ENCODE data around the gene ZNF593OS. TPM values are rescaled to one million over a fixed set of nuclear protein-coding genes. Genes with fewer than 3 reads are reported as not detected.

Gene ZNF593OS
- total and polyA plus RNA-seq, 2 of the 8 experiments (the other 6 are each of a cell fraction or from before 2014, with no cell fraction given): not detected

GRCh38 chr1:26129778-26130177 is 41.9 kb downstream of the ZNF593OS start:
- H2BK5ac ChIP-seq (ENCODE audit: low read depth, low read length): no peak overlapping the region
- POLR2A ChIA-PET (ENCODE audit: partially characterized antibody): no interaction called here
- H4K20me1 ChIP-seq (replicated peaks in 1 of 2; ENCODE audit: control insufficient read depth in 1 of 2, insufficient read depth in 2 of 2, low read length in 2 of 2): no peaks in the 10 kb centered on the region

More at GRCh38 chr1:26129778-26130177, 41.9 kb downstream of the ZNF593OS start:
- Histone ChIP-seq H3K4me2 (ENCODE audit: insufficient read depth in 1 of 2, low read depth in 2 of 2, low read length in 2 of 2) (no peak overlapping the region), H4K91ac (replicated peaks; ENCODE audit: insufficient read length, low read length) (no peak overlapping the region), H3K36me3 (ENCODE audit: control insufficient read depth in 2 of 4, insufficient read depth in 4 of 4, low read length in 3 of 4) (no peaks in the 10 kb centered on the region), H4K8ac (ENCODE audit: extremely low read depth, insufficient read depth, low read length) (no peak overlapping the region), H3K79me1 (ENCODE audit: low read depth, low read length) (no peaks in the 10 kb centered on the region), H4K5ac (ENCODE audit: insufficient read length, low read depth, low read length) (no peak overlapping the region), H3K23ac (ENCODE audit: insufficient read length) (no peak overlapping the region), H3K18ac (ENCODE audit: extremely low read depth, low read length) (no peak overlapping the region), H3K79me2 (ENCODE audit: control insufficient read depth in 1 of 2, insufficient read depth in 2 of 2, low read length in 2 of 2) (no peaks in the 10 kb centered on the region), H3K4me3 (ENCODE audit: extremely low read depth in 1 of 4, insufficient read depth in 2 of 4, low read depth in 3 of 4, low read length in 4 of 4) (no peak overlapping the region), H2BK15ac (ENCODE audit: low read length) (no peak overlapping the region), H3K56ac (replicated peaks; ENCODE audit: insufficient read length, low read depth, low read length) (no peak overlapping the region), H2AK5ac (ENCODE audit: low read depth, low read length) (no peak overlapping the region), H3K14ac (ENCODE audit: insufficient read length) (no peak overlapping the region), H3K27me3 (replicated peaks in 1 of 4; ENCODE audit: control insufficient read depth in 3 of 4, extremely low read depth in 1 of 4, insufficient read depth in 3 of 4, low read length in 3 of 4) (no peaks in the 10 kb centered on the region), H2AFZ (ENCODE audit: low read length) (no peak overlapping the region), H3K9me3 (ENCODE audit: insufficient read depth in 2 of 2, low read depth in 1 of 2, low read length in 1 of 2) (no peaks in the 10 kb centered on the region), H3K23me2 (ENCODE audit: low read depth, low read length) (no peaks in the 10 kb centered on the region; the same call in 1 of the 2 replicates), H3K9ac (replicated peaks in 1 of 4; ENCODE audit: extremely low read depth in 1 of 4, low read depth in 3 of 4, low read length in 3 of 4) (no peak overlapping the region), H2BK20ac (ENCODE audit: low read length) (no peak overlapping the region), H3K4ac (replicated peaks; ENCODE audit: insufficient read length, low read depth, low read length) (no peak overlapping the region), H3K4me1 (replicated peaks in 1 of 4; ENCODE audit: control insufficient read depth in 3 of 4, insufficient read depth in 4 of 4, low read length in 3 of 4) (no peaks in the 10 kb centered on the region), H2BK120ac (replicated peaks; ENCODE audit: low read depth, low read length) (no peak overlapping the region), H2BK12ac (ENCODE audit: low read depth, low read length) (no peak overlapping the region), H3K27ac (ENCODE audit: low read depth, low read length) (no peak overlapping the region)
- CTCF ChIA-PET (ENCODE audit: partially characterized antibody): interaction anchor here (0.7 to 1.4 kb wide), 5 partner anchors 13 to 188 kb away, joined by 3 to 14 read pairs (median 3); partner anchors contain the start of gene CD52
- 87% methylated on average over 4 of the region's 4 CpGs; no CpG with 5 or more reads in 1 of the 2 experiments for WGBS, 2 experiments (ENCODE audit: extremely low coverage in 1 of 2, insufficient coverage in 1 of 2, insufficient read length in 1 of 2, insufficient replicate concordance in 2 of 2, low coverage in 1 of 2, low lambda C conversion rate in 2 of 2, missing lambda C conversion rate in 1 of 2)
- no peak for TF ChIP-seq ATF3 (IDR thresholded peaks at IDR 0.05; ENCODE audit: insufficient read depth, low read depth, low read length)
- TF ChIP-seq RXRA (IDR thresholded peaks at IDR 0.05; ENCODE audit: insufficient read depth, low read depth, low read length): no peak
- no peak for TF ChIP-seq JUN (IDR thresholded peaks at IDR 0.05; ENCODE audit: low read depth, low read length)
- TF ChIP-seq KDM5A (IDR thresholded peaks at IDR 0.05; ENCODE audit: low read length): no peak
- FAIRE-seq: no peak
- no peak for DNase-seq (ENCODE audit: low read depth in 1 of 2, low spot score in 2 of 2)

Measured in H1 (cell line).